Adrenal gland (tissue), 12 donors: ENCODE data around the gene BPIFB4. TPM values are rescaled to one million over a fixed set of nuclear protein-coding genes. Genes with fewer than 3 reads are reported as not detected.

ENCODE experiments used
- DNase-seq, 7 donors: peaks; one replicate each; pipeline ENCODE4 v3.0.0-alpha.2; 2019 to 2020
- H3K27ac ChIP-seq, 5 donors: fragments of 200-600 bp; sonication (generic) in 4 of 5; 1 replicate in 3 of 5; 2 replicates in 2 of 5; pipeline versions ENCODE4 v1.5.1 to v1.8.0; 2016 to 2020; ENCODE audit warnings: mild to moderate bottlenecking in 1 of 5
- H3K27me3 ChIP-seq: fragments of 200-600 bp; 2 replicates; pipeline ENCODE4 v1.8.0; 2021
- H3K36me3 ChIP-seq, 2 donors: fragments of 200-600 bp; replicated peaks in 1 of 2; 1 replicate in 1 of 2; 2 replicates in 1 of 2; pipeline versions ENCODE4 v1.5.1 to v1.8.0; 2018 to 2022
- H3K4me1 ChIP-seq, 2 donors: fragments of 200-600 bp; replicated peaks in 1 of 2; 1 replicate in 1 of 2; 2 replicates in 1 of 2; pipeline versions ENCODE4 v1.5.1 to v1.8.0; 2018 to 2021
- H3K4me3 ChIP-seq, 4 donors: fragments of 200-600 bp; sonication (generic) in 3 of 4; one replicate each; pipeline ENCODE4 v1.5.1; 2016 to 2018
- H3K9me3 ChIP-seq, 3 donors: fragments of 200-600 bp; sonication (generic) in 1 of 3; replicated peaks in 1 of 3; 1 replicate in 2 of 3; 2 replicates in 1 of 3; pipeline versions ENCODE4 v1.5.1 to v1.8.0; 2016 to 2021
- CTCF ChIP-seq, 6 experiments: fragments of 450-650 bp in 4 of 6; fragments of 200-600 bp in 2 of 6; sonication (generic) in 1 of 6; IDR thresholded peaks; 1 replicate in 5 of 6; 2 replicates in 1 of 6; pipeline versions ENCODE4 v1.5.1 to v1.8.0; 2016 to 2021; ENCODE audit warnings: antibody characterized with exemption in 6 of 6, mild to moderate bottlenecking in 2 of 6, moderate library complexity in 1 of 6
- POLR2A ChIP-seq, 2 donors: fragments of 450-650 bp; IDR thresholded peaks; one replicate each; pipeline ENCODE4 v1.6.1; 2017; ENCODE audit warnings: antibody characterized with exemption in 2 of 2, mild to moderate bottlenecking in 2 of 2, moderate library complexity in 1 of 2
- WGBS, 4 donors: extraction: QIAGEN DNeasy Blood & Tissue Kit in 2 of 4; methylation state at CpG; one replicate each; pipeline versions ENCODE4 v1.1.5 to v1.1.7; 2013 to 2017; 5-methylcytosine and 5-hydroxymethylcytosine counted together
- intact Hi-C, 2 donors: fragments of 100-400 bp; cut with DNase I; formaldehyde crosslinking; loops; one replicate each; pipeline versions ENCODE4 v1.14.1 to v1.15.0; 2022 to 2023
- polyA plus RNA-seq, 3 donors: library from polyadenylated mRNA; stranded (reverse); fragments of 200-250 nt in 2 of 3; fragments of 350-450 nt in 1 of 3; fragmentation: Illumina TruSeq in 1 of 3; extraction: RNeasy Lipid Tissue Mini Kit (QIAGEN cat#74804) in 1 of 3; gene quantifications; one replicate each; pipeline ENCODE4 v1.2.3, GENCODE V29; 2013 to 2014
- total RNA-seq, 9 donors: library from RNA; depleted of rRNA in 4 of 9; stranded (reverse); fragments of >200 nt in 4 of 9; fragments of 120-200 nt in 1 of 9; fragmentation: NEBNext Ultra II Directional in 1 of 9; extraction: Animal tissue kit (Norgen Biotek cat#: 25700) in 1 of 9; gene quantifications; one replicate each; pipeline versions ENCODE4 v1.1.0 to v1.2.4, GENCODE V29; 2013 to 2023
- donor health status: healthy with polysubstance abuse.
- donor health status: Bipolar disorder and iron deficiency.
- donor health status: DM: yes; HTN: yes; CAD: no.
- donor health status: DM: no; HTN: no; CAD: no.
- donor health status: DM: no; HTN: no; CAD: no.
- donor health status: DM: yes; HTN: yes; CAD: no.

The BPIFB4 gene
- total and polyA plus RNA-seq, 12 donors: 0.07 TPM; not detected in 11

GRCh38 chr20:33160681-33161080 lies 81.2 kb downstream of the BPIFB4 start:
- no peak for DNase-seq
- 82 to 94% (median 86%) methylated on average over 5 of the region's 5 CpGs for WGBS, 4 donors
- intact Hi-C loops: no loop called here

More at GRCh38 chr20:33160681-33161080, 81.2 kb downstream of the BPIFB4 start:
- Histone ChIP-seq H3K27ac (no peak overlapping the region), H3K4me1 (no peaks in the 10 kb centered on the region), H3K9me3 (no peaks in the 10 kb centered on the region), H3K4me3 (no peak overlapping the region), H3K36me3 (no peaks in the 10 kb centered on the region), H3K27me3 (no peaks in the 10 kb centered on the region)
- TF ChIP-seq POLR2A (IDR thresholded peaks at IDR 0.05): no peak
- no peak for TF ChIP-seq CTCF (IDR thresholded peaks at IDR 0.05)

Other genes with a start within 250 kb of the BPIFB4 start
- gene EFCAB8, start 220.7 kb upstream of the BPIFB4 start, total RNA-seq: under 1 TPM in 2 of 9 donors, not detected in 7; 0.06 to 0.07 TPM
- gene EFCAB8, start 220.7 kb upstream of the BPIFB4 start, polyA plus RNA-seq: under 1 TPM in 2 of 3 donors, not detected in 1; 0.03 to 0.40 TPM
- not detected for gene SUN5, start 75.2 kb upstream of the BPIFB4 start, total RNA-seq
- not detected for gene SUN5, start 75.2 kb upstream of the BPIFB4 start, polyA plus RNA-seq
- gene BPIFB2, start 71.9 kb upstream of the BPIFB4 start, total RNA-seq: under 1 TPM in 1 of 9 donors, not detected in 8; 0.15 TPM
- not detected for gene BPIFB2, start 71.9 kb upstream of the BPIFB4 start, polyA plus RNA-seq
- gene BPIFB6, start 48.0 kb upstream of the BPIFB4 start, total RNA-seq: not detected
- gene BPIFB6, start 48.0 kb upstream of the BPIFB4 start, polyA plus RNA-seq: not detected
- not detected for gene BPIFB3, start 25.7 kb upstream of the BPIFB4 start, total RNA-seq
- gene BPIFB3, start 25.7 kb upstream of the BPIFB4 start, polyA plus RNA-seq: not detected
- gene BPIFA2, start 88.5 kb downstream of the BPIFB4 start, total RNA-seq: not detected
- not detected for gene BPIFA2, start 88.5 kb downstream of the BPIFB4 start, polyA plus RNA-seq
- not detected for gene BPIFA3, start 137.7 kb downstream of the BPIFB4 start, total RNA-seq
- not detected for gene BPIFA3, start 137.7 kb downstream of the BPIFB4 start, polyA plus RNA-seq
- not detected for gene BPIFA1, start 156.4 kb downstream of the BPIFB4 start, total RNA-seq
- not detected for gene BPIFA1, start 156.4 kb downstream of the BPIFB4 start, polyA plus RNA-seq
- under 1 TPM in 2 of 9 donors, not detected in 7; 0.23 to 0.25 TPM for gene BPIFB1, start 203.6 kb downstream of the BPIFB4 start, total RNA-seq
- under 1 TPM in 1 of 3 donors, not detected in 2; 0.07 TPM for gene BPIFB1, start 203.6 kb downstream of the BPIFB4 start, polyA plus RNA-seq